Prostate gland (tissue), 2 donors: Measurements from ENCODE around the gene TOP2B. TPM values are rescaled to one million over a fixed set of nuclear protein-coding genes. Genes with fewer than 3 reads are reported as not detected.

ENCODE experiments used
- DNase-seq: peaks from one replicate; pipeline ENCODE4 v3.0.0-alpha.2; 2019; ENCODE audit warnings: low spot score
- H3K27ac ChIP-seq, 2 donors: fragments of 200-600 bp; sonication (generic); 2 replicates each; pipeline ENCODE4 v1.5.1; 2017 to 2019
- H3K27me3 ChIP-seq: fragments of 200-600 bp; sonication (generic); replicated peaks from 2 replicates; pipeline ENCODE4 v1.5.1; 2019; ENCODE audit not compliant: insufficient read depth
- H3K36me3 ChIP-seq, 2 donors: fragments of 200-600 bp; sonication (generic); 1 replicate in 1 of 2; 2 replicates in 1 of 2; pipeline versions ENCODE4 v1.5.1 to v1.8.1; 2017 to 2019
- H3K4me1 ChIP-seq: fragments of 200-600 bp; sonication (generic); replicated peaks from 2 replicates; pipeline ENCODE4 v1.5.1; 2019
- H3K4me3 ChIP-seq, 2 donors: fragments of 200-600 bp; sonication (generic); 2 replicates each; pipeline ENCODE4 v1.5.1; 2017 to 2019
- H3K9me3 ChIP-seq: fragments of 200-600 bp; sonication (generic); 2 replicates; pipeline ENCODE4 v1.5.1; 2017
- CTCF ChIP-seq, 4 experiments: fragments of 200-600 bp in 2 of 4; fragments of 450-650 bp in 2 of 4; sonication (generic) in 2 of 4; IDR thresholded peaks; 1 replicate in 3 of 4; 2 replicates in 1 of 4; pipeline ENCODE4 v1.5.1; 2016 to 2019; ENCODE audit warnings: antibody characterized with exemption in 4 of 4, mild to moderate bottlenecking in 2 of 4, moderate library complexity in 2 of 4
- POLR2A ChIP-seq: fragments of 450-650 bp; IDR thresholded peaks from one replicate; pipeline ENCODE4 v1.6.1; 2016; ENCODE audit warnings: antibody characterized with exemption, mild to moderate bottlenecking
- POLR2AphosphoS5 ChIP-seq: sonication (generic); formaldehyde crosslinking; IDR thresholded peaks from one replicate; pipeline ENCODE4 v1.6.1; 2017; ENCODE audit warnings: antibody characterized with exemption
- WGBS: methylation state at CpG from one replicate; pipeline ENCODE4 v1.1.5; 2018; 5-methylcytosine and 5-hydroxymethylcytosine counted together
- intact Hi-C: fragments of 100-400 bp; cut with DNase I; formaldehyde crosslinking; loops from one replicate; pipeline ENCODE4 v1.14.2; 2022
- total RNA-seq, 2 donors: library from RNA; depleted of rRNA; stranded (reverse); fragments of >200 nt; gene quantifications; one replicate each; pipeline ENCODE4 v1.1.0, GENCODE V29; 2016

Gene TOP2B
- total RNA-seq, 2 donors from 2014 or later: 85.3 to 109 TPM

- Histone ChIP-seq H3K27ac (no peak overlapping the region), H3K9me3 (no peaks in the 10 kb centered on the region), H3K36me3 (no peaks in the 10 kb centered on the region), H3K4me1 (no peaks in the 10 kb centered on the region), H3K4me3 (no peak overlapping the region), H3K27me3 (no peaks in the 10 kb centered on the region)
- intact Hi-C loops: no loop called here
- TF ChIP-seq POLR2AphosphoS5: no peak
- no peak for TF ChIP-seq POLR2A
- TF ChIP-seq CTCF (IDR thresholded peaks at IDR 0.05): no peak
- 97% methylated on average over 4 of the region's 4 CpGs for WGBS
- no peak for DNase-seq
These were observed 75.5 kb downstream of the TOP2B start for GRCh38 chr3:25589104-25589782.

GRCh38 chr3:25588441-25589103 is 76.1 kb downstream of the TOP2B start:
- Histone ChIP-seq H3K4me1 (no peaks in the 10 kb centered on the region), H3K4me3 (no peak overlapping the region), H3K27ac (no peak overlapping the region), H3K27me3 (no peaks in the 10 kb centered on the region), H3K9me3 (no peaks in the 10 kb centered on the region), H3K36me3 (no peaks in the 10 kb centered on the region)
- no peak for DNase-seq
- WGBS: 93% methylated on average over 8 of the region's 8 CpGs
- no peak for TF ChIP-seq CTCF (IDR thresholded peaks at IDR 0.05)
- no peak for TF ChIP-seq POLR2AphosphoS5
- no peak for TF ChIP-seq POLR2A
- intact Hi-C loops: no loop called here

GRCh38 chr3:25587975-25588374 is 76.7 kb downstream of the TOP2B start:
- no peak overlapping the region for H3K27ac ChIP-seq
- no peak for DNase-seq
- TF ChIP-seq POLR2AphosphoS5: no peak
- no peak for TF ChIP-seq CTCF (IDR thresholded peaks at IDR 0.05)
- TF ChIP-seq POLR2A: no peak
- H3K36me3 ChIP-seq: no peaks in the 10 kb centered on the region
- no peaks in the 10 kb centered on the region for H3K27me3 ChIP-seq
- H3K4me1 ChIP-seq: no peaks in the 10 kb centered on the region
- H3K9me3 ChIP-seq: no peaks in the 10 kb centered on the region
- intact Hi-C loops: no loop called here
- WGBS: 95% methylated on average over 2 of the region's 2 CpGs
- H3K4me3 ChIP-seq: no peak overlapping the region

- Histone ChIP-seq H3K9me3 (no peaks in the 10 kb centered on the region), H3K36me3 (no peaks in the 10 kb centered on the region), H3K27ac (no peak overlapping the region), H3K4me1 (no peaks in the 10 kb centered on the region), H3K4me3 (no peak overlapping the region), H3K27me3 (no peaks in the 10 kb centered on the region)
- intact Hi-C loops: no loop called here
- WGBS: 64% methylated on average over 5 of the region's 5 CpGs
- TF ChIP-seq POLR2AphosphoS5 (no peak), POLR2A (no peak), CTCF (IDR thresholded peaks at IDR 0.05) (no peak)
- no peak for DNase-seq
These were observed 77.2 kb downstream of the TOP2B start for GRCh38 chr3:25587526-25587925.

- intact Hi-C loops: no loop called here
- Histone ChIP-seq H3K27me3 (no peaks in the 10 kb centered on the region), H3K9me3 (no peaks in the 10 kb centered on the region), H3K27ac (no peak overlapping the region), H3K36me3 (no peaks in the 10 kb centered on the region), H3K4me3 (no peak overlapping the region), H3K4me1 (no peaks in the 10 kb centered on the region)
- WGBS: 85% methylated on average over 1 of the region's 1 CpG
- no peak for DNase-seq
- no peak for TF ChIP-seq POLR2A
- no peak for TF ChIP-seq POLR2AphosphoS5
- TF ChIP-seq CTCF (IDR thresholded peaks at IDR 0.05): no peak
These were observed 77.6 kb downstream of the TOP2B start for GRCh38 chr3:25587094-25587493.
